Glutamatergic neuron (in vitro differentiated cells): ENCODE data around the gene PDHX. TPM values are rescaled to one million over a fixed set of nuclear protein-coding genes. Genes with fewer than 3 reads are reported as not detected.
A peak's percentile ranks its signal among the peaks of the same experiment; 100 is the strongest.

Source experiments
- DNase-seq: peaks from one replicate; pipeline ENCODE4 v3.0.0; 2022
- H3K27ac Mint-ChIP-seq: one replicate; pipeline ENCODE4 v1.8.0; 2020; ENCODE audit warnings: mild to moderate bottlenecking, mixed read lengths, inconsistent platforms; ENCODE audit not compliant: unreplicated experiment
- H3K27me3 Mint-ChIP-seq: one replicate; pipeline ENCODE4 v1.8.0; 2020; ENCODE audit warnings: mild to moderate bottlenecking, moderate library complexity, mixed read lengths, inconsistent platforms; ENCODE audit not compliant: unreplicated experiment
- H3K36me3 Mint-ChIP-seq: one replicate; pipeline ENCODE4 v1.8.0; 2020; ENCODE audit warnings: mild to moderate bottlenecking, mixed read lengths, inconsistent platforms; ENCODE audit not compliant: unreplicated experiment
- H3K4me1 Mint-ChIP-seq: one replicate; pipeline ENCODE4 v1.8.0; 2020; ENCODE audit warnings: mild to moderate bottlenecking, low read depth, mixed read lengths, inconsistent platforms; ENCODE audit not compliant: unreplicated experiment
- H3K4me3 Mint-ChIP-seq: one replicate; pipeline ENCODE4 v1.8.0; 2020; ENCODE audit warnings: mild to moderate bottlenecking, mixed read lengths, inconsistent platforms; ENCODE audit not compliant: unreplicated experiment
- H3K9me3 Mint-ChIP-seq: one replicate; pipeline ENCODE4 v1.8.0; 2020; ENCODE audit warnings: mild to moderate bottlenecking, moderate library complexity, mixed read lengths, inconsistent platforms; ENCODE audit not compliant: unreplicated experiment
- total RNA-seq: library from RNA; stranded (reverse); fragmentation: NEBNext Ultra II Directional; extraction: Animal tissue kit (Norgen Biotek cat#: 25700); gene quantifications from one replicate; pipeline ENCODE4 v1.2.1, GENCODE V29; 2021; ENCODE audit not compliant: unreplicated experiment
- TF ChIP-seq, protein P1 (sequence below): fragments of 200-600 bp; sonication (generic); IDR thresholded peaks from one replicate; pipeline ENCODE4 v1.5.0; 2021; ENCODE audit not compliant: partially characterized antibody, unreplicated experiment

The PDHX gene
- total RNA-seq, 1 donor from 2014 or later, result 46.5 TPM

DNA sequence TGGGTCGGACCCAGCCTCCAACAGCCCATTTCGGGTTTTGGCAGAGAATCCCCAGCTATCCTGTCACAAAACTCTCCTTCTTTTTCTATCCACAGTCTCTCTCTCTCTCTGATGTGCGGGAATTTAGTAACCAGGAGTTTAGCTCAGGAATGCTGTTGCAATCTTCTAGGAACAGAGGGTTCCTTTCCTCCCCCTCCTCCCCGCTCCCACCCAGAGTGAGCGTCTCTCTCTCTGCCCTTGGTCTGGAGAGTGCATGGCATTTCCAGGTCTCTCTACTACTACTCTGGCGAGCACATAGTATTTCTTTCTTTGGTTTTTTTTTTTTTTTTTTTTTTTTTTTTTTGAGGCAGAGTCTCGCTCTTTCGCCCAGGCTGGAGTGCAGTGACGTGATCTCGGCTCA lies 17.9 kb upstream of the PDHX start:
- Mint-ChIP-seq H3K9me3 (peaks cover 9% of the 10 kb centered on the region), H3K27ac (peak overlapping the region; percentile 28), H3K4me1 (peaks cover 8% of the 10 kb centered on the region), H3K36me3 (peaks cover 32% of the 10 kb centered on the region), H3K27me3 (peaks cover 4% of the 10 kb centered on the region), H3K4me3 (no peak overlapping the region)
- DNase-seq, result no peak
- TF ChIP-seq, protein P1, sequence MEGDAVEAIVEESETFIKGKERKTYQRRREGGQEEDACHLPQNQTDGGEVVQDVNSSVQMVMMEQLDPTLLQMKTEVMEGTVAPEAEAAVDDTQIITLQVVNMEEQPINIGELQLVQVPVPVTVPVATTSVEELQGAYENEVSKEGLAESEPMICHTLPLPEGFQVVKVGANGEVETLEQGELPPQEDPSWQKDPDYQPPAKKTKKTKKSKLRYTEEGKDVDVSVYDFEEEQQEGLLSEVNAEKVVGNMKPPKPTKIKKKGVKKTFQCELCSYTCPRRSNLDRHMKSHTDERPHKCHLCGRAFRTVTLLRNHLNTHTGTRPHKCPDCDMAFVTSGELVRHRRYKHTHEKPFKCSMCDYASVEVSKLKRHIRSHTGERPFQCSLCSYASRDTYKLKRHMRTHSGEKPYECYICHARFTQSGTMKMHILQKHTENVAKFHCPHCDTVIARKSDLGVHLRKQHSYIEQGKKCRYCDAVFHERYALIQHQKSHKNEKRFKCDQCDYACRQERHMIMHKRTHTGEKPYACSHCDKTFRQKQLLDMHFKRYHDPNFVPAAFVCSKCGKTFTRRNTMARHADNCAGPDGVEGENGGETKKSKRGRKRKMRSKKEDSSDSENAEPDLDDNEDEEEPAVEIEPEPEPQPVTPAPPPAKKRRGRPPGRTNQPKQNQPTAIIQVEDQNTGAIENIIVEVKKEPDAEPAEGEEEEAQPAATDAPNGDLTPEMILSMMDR, result no peak

DNA sequence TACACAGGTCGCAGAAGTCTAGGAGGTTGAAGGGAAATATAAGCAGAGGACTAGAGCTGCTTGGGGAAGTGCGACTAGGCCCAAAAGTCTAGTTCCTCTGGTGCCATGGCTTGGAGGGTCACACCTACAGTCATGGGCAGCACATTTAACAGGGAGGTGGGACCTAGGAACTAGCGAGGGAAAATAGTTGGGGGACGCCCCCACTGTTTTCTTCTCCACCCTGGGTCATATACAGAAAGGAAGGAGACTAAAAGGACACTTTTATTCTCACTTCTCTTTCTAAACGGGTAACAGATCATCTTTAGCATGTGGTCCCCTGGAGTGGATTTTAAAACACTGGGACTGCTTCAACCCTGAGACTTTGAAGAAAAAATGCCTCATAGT lies 16.8 kb upstream of the PDHX start:
- no peak overlapping the region for H3K4me3 Mint-ChIP-seq
- peaks cover 3% of the 10 kb centered on the region for H3K27me3 Mint-ChIP-seq
- TF ChIP-seq, protein P1, result no peak
- DNase-seq, result peak; percentile 24
- H3K27ac Mint-ChIP-seq, result no peak overlapping the region
- peaks cover 32% of the 10 kb centered on the region for H3K36me3 Mint-ChIP-seq
- H3K9me3 Mint-ChIP-seq, result peaks cover 8% of the 10 kb centered on the region
- peaks cover 11% of the 10 kb centered on the region for H3K4me1 Mint-ChIP-seq

DNA sequence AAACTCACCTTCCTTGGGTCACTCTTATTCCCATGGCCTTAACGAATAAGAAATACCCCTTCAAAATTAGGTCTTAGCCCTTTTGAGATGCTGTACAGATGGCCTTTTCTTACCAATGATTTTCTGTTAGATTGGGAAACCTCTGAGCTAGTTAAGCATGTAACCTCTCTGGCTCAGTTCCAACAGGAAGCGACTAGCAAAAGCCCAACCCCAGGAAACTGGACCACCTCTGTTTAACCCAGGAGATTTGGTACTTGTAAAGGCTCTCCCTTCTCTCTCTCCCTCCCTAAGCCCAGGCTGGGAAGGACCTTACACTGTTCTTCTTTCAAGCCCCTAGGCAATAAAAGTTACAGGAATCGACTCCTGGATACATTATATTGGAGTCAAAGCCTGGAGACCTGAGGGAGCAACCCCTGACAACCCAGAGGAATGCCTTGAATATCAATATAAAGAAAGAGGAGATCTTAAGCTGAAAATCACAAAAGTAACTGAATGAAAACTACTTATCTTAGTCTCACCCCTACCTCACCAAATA lies 11.9 kb upstream of the PDHX start:
- TF ChIP-seq, protein P1, result no peak
- H3K27me3 Mint-ChIP-seq, result no peaks in the 10 kb centered on the region
- peak overlapping the region; percentile 80 for H3K27ac Mint-ChIP-seq
- peaks cover 11% of the 10 kb centered on the region for H3K36me3 Mint-ChIP-seq
- H3K4me1 Mint-ChIP-seq, result peaks cover 24% of the 10 kb centered on the region
- DNase-seq, result no peak
- H3K9me3 Mint-ChIP-seq, result peaks cover 1% of the 10 kb centered on the region
- peak overlapping the region; percentile 42 for H3K4me3 Mint-ChIP-seq

DNA sequence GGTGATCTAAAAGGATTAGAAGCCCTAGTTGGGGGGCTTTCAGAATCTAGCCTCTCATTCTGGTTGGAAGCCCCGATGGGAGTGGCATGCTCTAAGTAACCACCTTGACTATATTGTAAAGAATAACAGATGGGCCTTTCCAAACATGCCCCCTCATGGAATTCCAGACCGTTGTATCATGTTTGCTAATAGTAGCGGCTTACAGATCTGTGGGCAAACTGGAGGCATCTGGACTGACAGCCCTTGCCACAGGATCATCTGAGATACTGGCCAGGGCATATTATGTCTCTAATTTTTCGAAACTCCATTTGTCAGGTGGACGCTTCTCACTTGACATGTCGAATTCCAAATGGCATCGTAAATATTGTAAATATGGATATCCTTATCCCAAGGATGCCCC lies 10.8 kb upstream of the PDHX start:
- no peaks in the 10 kb centered on the region for H3K9me3 Mint-ChIP-seq
- peaks cover under 1% of the 10 kb centered on the region for H3K36me3 Mint-ChIP-seq
- H3K4me1 Mint-ChIP-seq, result peaks cover 24% of the 10 kb centered on the region
- DNase-seq, result no peak
- TF ChIP-seq, protein P1, result no peak
- H3K27me3 Mint-ChIP-seq, result no peaks in the 10 kb centered on the region
- no peak overlapping the region for H3K27ac Mint-ChIP-seq
- H3K4me3 Mint-ChIP-seq, result no peak overlapping the region

DNA sequence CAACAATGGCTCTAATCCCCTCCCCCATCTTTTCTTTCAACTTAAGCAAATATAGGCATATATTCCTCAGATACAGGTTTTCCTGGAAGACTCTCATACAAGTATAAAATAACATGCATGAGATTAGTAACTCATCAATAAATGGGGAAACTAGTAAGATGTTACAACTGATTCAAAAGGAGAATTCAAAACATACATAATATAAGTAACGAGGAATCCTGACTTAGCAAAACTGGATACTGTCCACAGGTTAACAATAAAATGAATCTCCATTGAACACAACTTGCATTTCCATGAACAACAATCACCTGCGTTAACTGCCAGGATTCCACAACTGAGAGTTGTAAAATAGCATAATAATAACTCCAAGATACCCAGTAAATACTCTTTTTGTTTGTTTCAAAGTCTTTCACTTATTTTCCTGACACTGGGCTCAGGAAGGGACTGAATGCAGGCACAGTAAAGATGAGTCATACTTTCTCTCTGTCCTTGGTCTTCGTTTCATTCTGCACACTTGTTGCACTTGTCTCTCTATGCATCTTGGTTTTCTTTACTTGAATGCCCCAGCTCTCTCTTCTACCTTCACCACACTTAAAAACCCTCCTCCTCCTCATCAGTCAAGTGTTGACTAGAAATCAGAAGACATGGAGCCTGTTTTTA lies 8.4 kb upstream of the PDHX start:
- Mint-ChIP-seq H3K4me1 (peaks cover 22% of the 10 kb centered on the region), H3K4me3 (no peak overlapping the region), H3K27ac (no peak overlapping the region), H3K27me3 (no peaks in the 10 kb centered on the region), H3K9me3 (no peaks in the 10 kb centered on the region), H3K36me3 (peaks cover 4% of the 10 kb centered on the region)
- TF ChIP-seq, protein P1, result no peak
- no peak for DNase-seq
